GOT3 (cell line): Measurements from ENCODE around the gene SRP14.
"Not testable (repeated sequence)": the region's sequence is repeated elsewhere in the genome, so short reads cannot be mapped to it uniquely, and the experiment has no call there.

Experiments used
- DNase-seq: peaks from one replicate; lab custom pipeline; 2025; ENCODE audit warnings: mixed read lengths; lab: John Stamatoyannopoulos, UW

The SRP14 gene

GRCh38 chr15:40050788-40051470, 11.9 kb upstream of the SRP14 start:
- DNase-seq: no peak

- DNase-seq: no peak
Observed at GRCh38 chr15:40048926-40049475, 10.0 kb upstream of the SRP14 start.

GRCh38 chr15:40048211-40048792, 9.3 kb upstream of the SRP14 start:
- DNase-seq: no peak

- no peak for DNase-seq
Observed at GRCh38 chr15:40047415-40048210, 8.6 kb upstream of the SRP14 start.

GRCh38 chr15:40046721-40047414, 7.9 kb upstream of the SRP14 start:
- DNase-seq: no peak

- DNase-seq: no peak
Observed at GRCh38 chr15:40045572-40046217, 6.7 kb upstream of the SRP14 start.

- DNase-seq: peak; percentile 59
Observed at GRCh38 chr15:40044717-40045571, 6.0 kb upstream of the SRP14 start.

- DNase-seq: no peak
Observed at GRCh38 chr15:40043927-40044716, 5.1 kb upstream of the SRP14 start.

GRCh38 chr15:40042791-40043320, 3.9 kb upstream of the SRP14 start:
- DNase-seq: no peak

- no peak for DNase-seq
Observed at GRCh38 chr15:40040770-40041169, 1.8 kb upstream of the SRP14 start.

- DNase-seq: no peak
Observed at GRCh38 chr15:40040293-40040635, 1.3 kb upstream of the SRP14 start.

- no peak for DNase-seq
Observed at GRCh38 chr15:40038275-40038637, 725 bp downstream of the SRP14 start.

- no peak for DNase-seq
Observed at GRCh38 chr15:40037721-40038120, 1.3 kb downstream of the SRP14 start.

GRCh38 chr15:40035182-40035581, 3.8 kb downstream of the SRP14 start:
- not testable (repeated sequence) for DNase-seq

- DNase-seq: no peak
Observed at GRCh38 chr15:40034186-40034946, 4.6 kb downstream of the SRP14 start.

- no peak for DNase-seq
Observed at GRCh38 chr15:40032125-40032839, 6.7 kb downstream of the SRP14 start.

- no peak for DNase-seq
Observed at GRCh38 chr15:40031300-40031699, 7.7 kb downstream of the SRP14 start.
